ENCODE data around the gene SLC2A1. TPM values are rescaled to one million over a fixed set of nuclear protein-coding genes. Genes with fewer than 3 reads are reported as not detected.

Gene SLC2A1
- total RNA-seq, 5 donors from 2014 or later (not counting 1 experiment from before 2014, with no cell fraction given) = 72.0 to 91.7 (median 83.9) TPM

GRCh38 chr1:42951588-42951987, 7.1 kb downstream of the SLC2A1 start:
- H3K4me1 ChIP-seq (ENCODE audit: control insufficient read depth in 1 of 2, extremely low read depth in 1 of 2, insufficient read depth in 2 of 2, low read length in 2 of 2) = peaks cover 49 to 95% of the 10 kb centered on the region in 2 experiments
- no CpG with 5 or more reads among the region's 1 CpG for WGBS (ENCODE audit: insufficient coverage)
- H3K9me3 ChIP-seq = no peaks in the 10 kb centered on the region
- DNase-seq (peak in 1 of 35 experiments; percentile 23), ATAC-seq (replicated peaks in 1 of 4) (no peak)
- Mint-ChIP-seq H3K27ac (peak overlapping the region; percentile 91 to 95), H3K9me3 (no peaks in the 10 kb centered on the region), H3K27me3 (no peaks in the 10 kb centered on the region), H3K4me3 (peak overlapping the region; percentile 43 to 72 (median 49)), H3K4me1 (peaks cover 92 to 94% (median 93%) of the 10 kb centered on the region in 3 donors), H3K36me3 (peaks cover 25% of the 10 kb centered on the region)
- no peak overlapping the region for H3K4me3 ChIP-seq (ENCODE audit: control insufficient read depth in 1 of 2, extremely low read depth in 1 of 2, low read length in 1 of 2)
- POLR2A ChIA-PET = no interaction called here
- peaks cover 4 to 19% of the 10 kb centered on the region in 2 donors for H3K36me3 ChIP-seq (ENCODE audit: control insufficient read depth in 2 of 2, extremely low read depth in 1 of 2, insufficient read depth in 1 of 2, low read length in 1 of 2)
- H3K27me3 ChIP-seq (replicated peaks in 1 of 2; ENCODE audit: control insufficient read depth in 2 of 2, extremely low read depth in 1 of 2, insufficient read depth in 2 of 2, low read length in 1 of 2) = no peaks in the 10 kb centered on the region
- peak overlapping the region; percentile 64 for H3K27ac ChIP-seq (ENCODE audit: low read length)
- CTCF ChIA-PET = interaction anchor here in 1 of 2 donors (1.4 kb wide), 1 partner anchor 121 kb away, joined by 5 read pairs; no protein-coding TSS in a partner anchor

- no peak overlapping the region for H3K27ac ChIP-seq (ENCODE audit: low read length)
- Mint-ChIP-seq H3K27me3 (no peaks in the 10 kb centered on the region), H3K36me3 (peaks cover 22% of the 10 kb centered on the region), H3K27ac (peak overlapping the region; percentile 84 to 89), H3K4me3 (peak overlapping the region; percentile 7 to 72 (median 18)), H3K9me3 (no peaks in the 10 kb centered on the region), H3K4me1 (peaks cover 95 to 97% (median 96%) of the 10 kb centered on the region in 3 donors)
- peaks cover 4 to 22% of the 10 kb centered on the region in 2 donors for H3K36me3 ChIP-seq (ENCODE audit: control insufficient read depth in 2 of 2, extremely low read depth in 1 of 2, insufficient read depth in 1 of 2, low read length in 1 of 2)
- WGBS (ENCODE audit: insufficient coverage) = 100% methylated on average over 1 of the region's 5 CpGs
- ATAC-seq (replicated peaks in 1 of 4) (no peak), DNase-seq (peak in 1 of 35 experiments; percentile 2)
- H3K4me1 ChIP-seq (ENCODE audit: control insufficient read depth in 1 of 2, extremely low read depth in 1 of 2, insufficient read depth in 2 of 2, low read length in 2 of 2) = peaks cover 45 to 95% of the 10 kb centered on the region in 2 experiments
- H3K27me3 ChIP-seq (replicated peaks in 1 of 2; ENCODE audit: control insufficient read depth in 2 of 2, extremely low read depth in 1 of 2, insufficient read depth in 2 of 2, low read length in 1 of 2) = no peaks in the 10 kb centered on the region
- no peaks in the 10 kb centered on the region for H3K9me3 ChIP-seq
- CTCF ChIA-PET = interaction anchor here in 1 of 2 donors (0.6 to 0.8 kb wide), 3 partner anchors 37 to 442 kb away, joined by 3 to 4 read pairs (median 3); partner anchors contain the start of genes CFAP57 and EBNA1BP2
- H3K4me3 ChIP-seq (ENCODE audit: control insufficient read depth in 1 of 2, extremely low read depth in 1 of 2, low read length in 1 of 2) = no peak overlapping the region
- POLR2A ChIA-PET = interaction anchor here in 1 of 2 donors (0.7 kb wide), 1 partner anchor 52 kb away, joined by 3 read pairs; no protein-coding TSS in a partner anchor
Observed at GRCh38 chr1:42950116-42950481, 8.6 kb downstream of the SLC2A1 start.

DNA sequence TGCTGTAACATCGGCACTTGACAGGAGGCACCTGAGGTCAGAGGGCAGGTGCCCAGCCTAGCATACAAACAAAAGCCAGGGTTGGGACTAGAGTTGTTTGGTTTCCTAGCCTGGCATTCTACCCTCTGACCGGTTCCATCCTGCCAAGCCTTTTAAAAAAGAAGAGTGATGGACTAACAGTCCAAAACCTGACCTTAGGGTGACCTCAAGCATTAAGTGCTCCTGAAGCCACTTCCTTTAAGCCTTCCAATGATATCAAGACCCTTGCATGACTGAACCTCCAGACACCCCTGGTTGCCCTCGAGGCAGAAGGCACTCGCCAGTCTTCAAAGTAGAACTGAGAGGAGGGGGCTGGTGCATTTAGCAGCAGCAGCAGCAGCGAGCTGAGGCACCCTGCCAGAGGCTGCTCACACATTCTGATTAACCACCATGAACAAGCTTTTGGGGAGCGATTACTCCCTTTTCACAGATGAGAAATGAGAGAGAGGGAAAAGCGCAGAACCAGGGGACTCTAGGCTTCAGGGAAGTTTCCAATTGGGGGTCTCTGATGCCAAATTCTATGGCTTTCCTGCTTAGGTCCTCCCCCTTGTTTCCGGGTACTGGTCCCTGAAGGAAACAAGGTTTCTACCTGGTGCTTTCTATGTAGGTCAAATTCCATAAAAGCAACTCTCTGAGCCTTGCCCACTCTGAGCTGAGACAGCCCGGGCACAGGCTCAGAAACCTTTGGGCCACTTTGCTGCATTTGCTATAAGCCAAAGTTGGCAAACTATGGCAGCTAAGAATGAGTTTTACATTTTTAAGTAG, 9.2 kb downstream of the SLC2A1 start:
- H3K4me3 Mint-ChIP-seq = peak overlapping the region in 2 of 3 donors; percentile 25 to 72
- peaks cover 2 to 17% of the 10 kb centered on the region in 2 donors for H3K36me3 ChIP-seq (ENCODE audit: control insufficient read depth in 2 of 2, extremely low read depth in 1 of 2, insufficient read depth in 1 of 2, low read length in 1 of 2)
- peaks cover 20% of the 10 kb centered on the region for H3K36me3 Mint-ChIP-seq
- H3K27me3 ChIP-seq (replicated peaks in 1 of 2; ENCODE audit: control insufficient read depth in 2 of 2, extremely low read depth in 1 of 2, insufficient read depth in 2 of 2, low read length in 1 of 2) = no peaks in the 10 kb centered on the region
- ATAC-seq (replicated peaks in 1 of 4) (no peak), DNase-seq (peak in 1 of 35 experiments; percentile 2)
- CTCF ChIA-PET = interaction anchor here (0.6 to 1.0 kb wide), 3 partner anchors 22 to 222 kb away, joined by 3 read pairs; partner anchors contain the start of genes CFAP57 (in 1 of the 2) and EBNA1BP2 (in 1 of the 2)
- peak overlapping the region; percentile 89 for H3K27ac Mint-ChIP-seq
- no peaks in the 10 kb centered on the region for H3K27me3 Mint-ChIP-seq
- peaks cover 95 to 97% (median 96%) of the 10 kb centered on the region in 3 donors for H3K4me1 Mint-ChIP-seq
- no peaks in the 10 kb centered on the region for H3K9me3 ChIP-seq
- H3K4me1 ChIP-seq (ENCODE audit: control insufficient read depth in 1 of 2, extremely low read depth in 1 of 2, insufficient read depth in 2 of 2, low read length in 2 of 2) = peaks cover 48 to 95% of the 10 kb centered on the region in 2 experiments
- H3K9me3 Mint-ChIP-seq = no peaks in the 10 kb centered on the region
- H3K27ac ChIP-seq (ENCODE audit: low read length) = peak overlapping the region; percentile 8
- POLR2A ChIA-PET = interaction anchor here in 1 of 2 donors (0.7 to 0.8 kb wide), 3 partner anchors 12 to 182 kb away, joined by 3 to 7 read pairs (median 5); partner anchors contain the start of gene C1orf50
- H3K4me3 ChIP-seq (ENCODE audit: control insufficient read depth in 1 of 2, extremely low read depth in 1 of 2, low read length in 1 of 2) = peak overlapping the region in 1 of 2 donors; percentile 44
- WGBS (ENCODE audit: insufficient coverage) = 69% methylated on average over 4 of the region's 9 CpGs

DNA sequence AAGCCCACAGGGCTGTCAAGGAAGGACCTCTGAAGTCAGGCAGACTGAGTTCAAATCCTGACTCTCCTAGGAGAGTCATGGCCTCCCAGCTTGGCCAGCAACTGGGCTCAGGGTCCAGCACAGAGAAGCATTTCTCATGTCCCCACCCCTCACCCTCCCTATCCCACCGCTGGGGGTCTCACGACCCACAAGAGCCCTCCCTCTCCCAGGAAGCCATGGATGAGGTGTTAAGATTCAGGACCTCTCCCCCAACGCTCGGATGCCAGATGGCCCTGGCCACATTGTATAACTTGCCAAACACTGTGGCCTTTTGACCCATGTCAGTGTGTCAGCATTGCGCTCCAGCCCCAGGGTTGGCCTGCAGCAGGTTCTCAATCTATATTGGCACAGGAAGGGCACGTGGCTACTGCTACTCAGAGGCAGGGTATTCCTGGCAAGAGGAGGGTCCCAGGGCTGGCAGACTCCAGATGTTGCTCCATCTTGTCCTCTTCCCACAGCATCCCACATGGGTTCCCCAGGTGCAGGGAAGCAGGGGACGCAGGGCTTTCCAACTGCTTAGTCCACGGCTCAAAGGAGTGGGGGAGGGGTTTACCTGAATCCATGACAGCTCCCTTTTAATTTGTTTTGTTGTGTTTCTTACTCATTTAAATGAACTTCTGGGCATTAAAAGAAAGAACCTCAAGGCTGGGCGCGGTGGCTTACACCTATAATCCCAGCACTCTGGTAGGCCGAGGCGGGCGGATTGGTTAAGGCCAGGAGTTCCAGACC, 10.5 kb downstream of the SLC2A1 start:
- peaks cover 96 to 98% (median 98%) of the 10 kb centered on the region in 3 donors for H3K4me1 Mint-ChIP-seq
- Histone ChIP-seq H3K4me3 (ENCODE audit: control insufficient read depth in 1 of 2, extremely low read depth in 1 of 2, low read length in 1 of 2) (no peak overlapping the region), H3K27me3 (replicated peaks in 1 of 2; ENCODE audit: control insufficient read depth in 2 of 2, extremely low read depth in 1 of 2, insufficient read depth in 2 of 2, low read length in 1 of 2) (no peaks in the 10 kb centered on the region), H3K36me3 (ENCODE audit: control insufficient read depth in 2 of 2, extremely low read depth in 1 of 2, insufficient read depth in 1 of 2, low read length in 1 of 2) (peaks cover 5 to 12% of the 10 kb centered on the region in 2 donors), H3K9me3 (no peaks in the 10 kb centered on the region), H3K27ac (ENCODE audit: low read length) (no peak overlapping the region), H3K4me1 (ENCODE audit: control insufficient read depth in 1 of 2, extremely low read depth in 1 of 2, insufficient read depth in 2 of 2, low read length in 2 of 2) (peaks cover 51 to 95% of the 10 kb centered on the region in 2 experiments)
- peaks cover 22% of the 10 kb centered on the region for H3K36me3 Mint-ChIP-seq
- H3K27ac Mint-ChIP-seq = peak overlapping the region; percentile 79 to 90
- CTCF ChIA-PET = interaction anchor here in 1 of 2 donors (1.2 kb wide), 1 partner anchor 25 kb away, joined by 4 read pairs; no protein-coding TSS in a partner anchor
- no peak for DNase-seq
- POLR2A ChIA-PET = no interaction called here
- no peaks in the 10 kb centered on the region for H3K27me3 Mint-ChIP-seq
- H3K4me3 Mint-ChIP-seq = peak overlapping the region in 1 of 3 donors; percentile 16
- H3K9me3 Mint-ChIP-seq = no peaks in the 10 kb centered on the region
- no peak for ATAC-seq (replicated peaks in 1 of 4)
- WGBS (ENCODE audit: insufficient coverage) = 96% methylated on average over 10 of the region's 13 CpGs

GRCh38 chr1:42947117-42947516, 11.6 kb downstream of the SLC2A1 start:
- Histone ChIP-seq H3K27me3 (replicated peaks in 1 of 2; ENCODE audit: control insufficient read depth in 2 of 2, extremely low read depth in 1 of 2, insufficient read depth in 2 of 2, low read length in 1 of 2) (no peaks in the 10 kb centered on the region), H3K4me1 (ENCODE audit: control insufficient read depth in 1 of 2, extremely low read depth in 1 of 2, insufficient read depth in 2 of 2, low read length in 2 of 2) (peaks cover 44 to 95% of the 10 kb centered on the region in 2 experiments), H3K27ac (ENCODE audit: low read length) (no peak overlapping the region), H3K9me3 (no peaks in the 10 kb centered on the region), H3K36me3 (ENCODE audit: control insufficient read depth in 2 of 2, extremely low read depth in 1 of 2, insufficient read depth in 1 of 2, low read length in 1 of 2) (peaks cover 8 to 21% of the 10 kb centered on the region in 2 donors), H3K4me3 (ENCODE audit: control insufficient read depth in 1 of 2, extremely low read depth in 1 of 2, low read length in 1 of 2) (no peak overlapping the region)
- ChIA-PET CTCF (interaction anchor here in 1 of 2 donors (0.6 to 1.2 kb wide), 2 partner anchors 24 to 358 kb away, joined by 4 read pairs; no protein-coding TSS in a partner anchor), POLR2A (no interaction called here)
- peak overlapping the region; percentile 79 to 90 for H3K27ac Mint-ChIP-seq
- H3K4me3 Mint-ChIP-seq = peak overlapping the region in 1 of 3 donors; percentile 16
- no peaks in the 10 kb centered on the region for H3K27me3 Mint-ChIP-seq
- H3K4me1 Mint-ChIP-seq = peaks cover 96 to 98% (median 98%) of the 10 kb centered on the region in 3 donors
- no peak for DNase-seq
- no peaks in the 10 kb centered on the region for H3K9me3 Mint-ChIP-seq
- no CpG with 5 or more reads among the region's 4 CpGs for WGBS (ENCODE audit: insufficient coverage)
- no peak for ATAC-seq (replicated peaks in 1 of 4)
- peaks cover 32% of the 10 kb centered on the region for H3K36me3 Mint-ChIP-seq

Measured in T-cell (primary cell).